BLaER1 (cell line): Measurements from ENCODE around the gene CYB5D1.
"Not testable (repeated sequence)": the region's sequence is repeated elsewhere in the genome, so short reads cannot be mapped to it uniquely, and the experiment has no call there.

Experiments used
- H3K27ac ChIP-seq: shearing (Covaris generic); formaldehyde crosslinking; 2 replicates; pipeline ENCODE4 v1.8.1; 2022
- H3K27me3 ChIP-seq: shearing (Covaris generic); formaldehyde crosslinking; 2 replicates; pipeline ENCODE4 v1.8.1; 2022
- H3K36me3 ChIP-seq: shearing (Covaris generic); formaldehyde crosslinking; 2 replicates; pipeline ENCODE4 v1.8.1; 2022
- H3K4me1 ChIP-seq: shearing (Covaris generic); formaldehyde crosslinking; 2 replicates; pipeline ENCODE4 v1.8.1; 2022
- H3K4me2 ChIP-seq: shearing (Covaris generic); formaldehyde crosslinking; 2 replicates; pipeline ENCODE4 v1.8.1; 2022
- H3K4me3 ChIP-seq: shearing (Covaris generic); formaldehyde crosslinking; 2 replicates; pipeline ENCODE4 v1.8.1; 2022
- H3K9ac ChIP-seq: shearing (Covaris generic); formaldehyde crosslinking; 2 replicates; pipeline ENCODE4 v1.8.1; 2022
- H3K9me3 ChIP-seq: shearing (Covaris generic); formaldehyde crosslinking; 2 replicates; pipeline ENCODE4 v1.8.1; 2022
- H4K20me1 ChIP-seq: shearing (Covaris generic); formaldehyde crosslinking; 2 replicates; pipeline ENCODE4 v1.8.1; 2022
- Cebpa-rat ChIP-seq: shearing (Covaris generic); IDR thresholded peaks from 2 replicates; pipeline ENCODE4 v1.8.1; 2022

Gene CYB5D1, protein sequence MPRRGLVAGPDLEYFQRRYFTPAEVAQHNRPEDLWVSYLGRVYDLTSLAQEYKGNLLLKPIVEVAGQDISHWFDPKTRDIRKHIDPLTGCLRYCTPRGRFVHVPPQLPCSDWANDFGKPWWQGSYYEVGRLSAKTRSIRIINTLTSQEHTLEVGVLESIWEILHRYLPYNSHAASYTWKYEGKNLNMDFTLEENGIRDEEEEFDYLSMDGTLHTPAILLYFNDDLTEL

DNA sequence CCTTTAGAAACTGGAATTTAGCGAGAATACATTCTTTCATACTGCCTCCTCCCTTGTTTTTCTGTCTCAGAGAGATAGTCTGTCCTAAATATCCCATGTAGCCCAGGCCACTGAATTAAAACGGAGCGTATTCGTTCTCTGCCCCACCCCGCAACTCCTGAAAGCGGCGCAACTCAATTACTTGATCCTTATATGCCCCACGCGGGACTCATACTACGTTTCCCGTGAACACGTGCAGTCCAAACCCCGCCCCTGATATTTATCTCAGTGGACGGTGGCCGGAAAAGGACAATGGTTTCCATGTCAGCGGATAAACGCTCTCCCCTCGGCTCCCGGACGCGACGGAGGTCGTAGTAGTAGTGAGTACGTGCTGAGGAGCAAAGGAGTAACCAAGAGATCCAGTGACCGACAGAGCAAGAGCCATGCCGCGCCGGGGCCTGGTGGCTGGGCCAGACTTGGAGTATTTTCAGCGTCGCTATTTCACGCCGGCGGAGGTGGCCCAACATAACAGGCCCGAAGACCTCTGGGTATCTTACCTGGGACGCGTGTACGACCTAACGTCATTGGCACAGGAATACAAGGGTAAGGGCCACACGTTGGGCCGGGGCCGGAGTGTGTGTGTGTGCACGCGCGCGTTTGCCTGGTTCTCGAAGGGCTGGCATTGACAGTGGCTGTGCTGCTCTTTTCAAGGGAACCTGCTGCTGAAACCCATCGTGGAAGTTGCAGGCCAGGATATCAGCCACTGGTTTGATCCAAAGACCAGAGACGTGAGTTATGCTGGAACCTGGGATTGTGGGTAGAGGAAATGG is at the start of gene CYB5D1:
TSS of gene CYB5D1 (plus strand) at position 291 of the 809 bp plus-strand sequence. CDS start at position 423, 132 bp downstream.
- peak within 1 kb of the TSS; percentile 100 for H3K4me2 ChIP-seq
- TF ChIP-seq Cebpa-rat = no peak
- H3K4me1 ChIP-seq = peaks cover 34% of the 10 kb centered on the region
- H4K20me1 ChIP-seq = peaks cover 16% of the 10 kb centered on the region
- no peaks in the 10 kb centered on the region for H3K27me3 ChIP-seq
- H3K36me3 ChIP-seq = peaks cover 56% of the 10 kb centered on the region
- H3K9me3 ChIP-seq = no peaks in the 10 kb centered on the region
- peak within 1 kb of the TSS; percentile 77 for H3K4me3 ChIP-seq
- peak within 1 kb of the TSS; percentile 97 for H3K9ac ChIP-seq
- H3K27ac ChIP-seq = peak within 1 kb of the TSS; percentile 98

- H3K4me3 ChIP-seq = no peak overlapping the region
- H4K20me1 ChIP-seq = no peaks in the 10 kb centered on the region
- H3K4me2 ChIP-seq = peak overlapping the region; percentile 38
- H3K36me3 ChIP-seq = no peaks in the 10 kb centered on the region
- H3K27me3 ChIP-seq = no peaks in the 10 kb centered on the region
- no peak for TF ChIP-seq Cebpa-rat
- H3K9me3 ChIP-seq = no peaks in the 10 kb centered on the region
- H3K4me1 ChIP-seq = peaks cover 21% of the 10 kb centered on the region
- no peak overlapping the region for H3K9ac ChIP-seq
- H3K27ac ChIP-seq = no peak overlapping the region
Measured at GRCh38 chr17:7809086-7809790, 48.6 kb upstream of the CYB5D1 start.

GRCh38 chr17:7809791-7810343 is 47.9 kb upstream of the CYB5D1 start:
- H3K27me3 ChIP-seq, H3K9ac ChIP-seq, H3K4me3 ChIP-seq, H3K4me2 ChIP-seq, H4K20me1 ChIP-seq, H3K27ac ChIP-seq, H3K36me3 ChIP-seq, H3K9me3 ChIP-seq: not testable (repeated sequence)
- H3K4me1 ChIP-seq = peaks cover 21% of the 10 kb centered on the region

GRCh38 chr17:7811251-7811650 is 46.6 kb upstream of the CYB5D1 start:
- no peaks in the 10 kb centered on the region for H3K36me3 ChIP-seq
- peaks cover 21% of the 10 kb centered on the region for H3K4me1 ChIP-seq
- no peak overlapping the region for H3K9ac ChIP-seq
- no peaks in the 10 kb centered on the region for H3K9me3 ChIP-seq
- no peaks in the 10 kb centered on the region for H4K20me1 ChIP-seq
- no peaks in the 10 kb centered on the region for H3K27me3 ChIP-seq
- H3K4me2 ChIP-seq = no peak overlapping the region
- no peak overlapping the region for H3K27ac ChIP-seq
- no peak overlapping the region for H3K4me3 ChIP-seq
- TF ChIP-seq Cebpa-rat = no peak

GRCh38 chr17:7814969-7815368 is 42.8 kb upstream of the CYB5D1 start:
- no peaks in the 10 kb centered on the region for H3K9me3 ChIP-seq
- H3K4me1 ChIP-seq = peaks cover 6% of the 10 kb centered on the region; the same call in 1 of the 2 replicates
- H4K20me1 ChIP-seq = no peaks in the 10 kb centered on the region
- H3K4me2 ChIP-seq = no peak overlapping the region
- H3K9ac ChIP-seq = no peak overlapping the region
- H3K27ac ChIP-seq = no peak overlapping the region
- H3K27me3 ChIP-seq = 0 out of 2 replicates have a peak, but pooled peaks cover 3% of the 10 kb centered on the region
- no peak overlapping the region for H3K4me3 ChIP-seq
- no peaks in the 10 kb centered on the region for H3K36me3 ChIP-seq
- TF ChIP-seq Cebpa-rat = no peak

DNA sequence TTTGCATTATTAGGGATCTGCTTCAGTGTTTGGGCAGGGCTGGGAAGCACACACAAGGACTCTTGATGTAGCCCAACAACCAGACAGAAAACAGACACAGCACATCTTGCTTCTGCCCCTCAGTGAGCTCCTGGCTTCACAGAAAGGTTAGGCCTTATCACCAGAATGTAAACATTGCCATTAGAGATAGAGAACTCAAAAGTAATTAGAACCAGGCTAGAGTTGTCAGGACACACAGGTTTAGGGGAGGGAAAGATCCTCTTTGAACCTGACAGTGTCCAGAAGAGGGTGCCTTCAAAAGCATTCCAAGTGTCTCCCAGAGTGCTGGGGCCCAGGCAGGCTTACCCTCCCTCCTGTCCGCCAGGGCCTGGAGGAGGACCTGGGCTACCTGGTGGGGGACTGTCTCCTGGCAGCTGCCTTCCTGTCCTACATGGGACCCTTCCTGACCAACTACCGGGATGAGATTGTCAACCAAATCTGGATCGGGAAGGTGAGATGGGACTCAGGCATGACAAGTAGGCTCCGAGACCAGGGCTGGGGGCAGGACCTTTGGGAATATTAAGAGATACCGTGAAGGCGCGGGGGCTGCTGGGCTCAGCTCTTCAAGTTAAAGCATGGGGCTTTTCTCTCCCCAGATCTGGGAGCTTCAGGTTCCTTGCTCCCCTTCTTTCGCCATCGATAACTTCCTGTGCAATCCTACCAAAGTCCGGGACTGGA is 40.7 kb upstream of the CYB5D1 start:
- no peaks in the 10 kb centered on the region for H3K9me3 ChIP-seq
- no peak overlapping the region for H3K27ac ChIP-seq
- no peak overlapping the region for H3K4me2 ChIP-seq
- no peak overlapping the region for H3K9ac ChIP-seq
- H3K27me3 ChIP-seq = 0 out of 2 replicates have a peak, but pooled peaks cover 3% of the 10 kb centered on the region
- TF ChIP-seq Cebpa-rat = no peak
- H3K4me3 ChIP-seq = no peak overlapping the region
- no peaks in the 10 kb centered on the region for H3K4me1 ChIP-seq
- no peaks in the 10 kb centered on the region for H4K20me1 ChIP-seq
- H3K36me3 ChIP-seq = no peaks in the 10 kb centered on the region

DNA sequence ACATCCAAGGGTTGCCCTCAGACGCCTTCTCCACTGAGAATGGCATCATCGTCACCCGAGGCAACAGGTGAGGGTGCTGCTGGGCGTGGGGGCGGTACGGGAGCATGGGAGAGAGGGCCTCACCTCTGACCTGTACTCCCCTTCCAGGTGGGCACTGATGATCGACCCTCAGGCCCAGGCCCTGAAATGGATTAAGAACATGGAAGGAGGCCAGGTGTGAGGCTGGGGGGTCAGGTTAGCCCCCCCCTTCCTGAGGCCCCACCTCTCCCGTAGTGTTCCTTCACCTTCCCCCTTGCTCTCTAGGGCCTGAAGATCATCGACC is 40.2 kb upstream of the CYB5D1 start:
- Histone ChIP-seq H3K4me3 (no peak overlapping the region), H3K27me3 (0 out of 2 replicates have a peak, but pooled peaks cover 3% of the 10 kb centered on the region), H3K4me1 (no peaks in the 10 kb centered on the region), H4K20me1 (no peaks in the 10 kb centered on the region), H3K9ac (no peak overlapping the region), H3K9me3 (no peaks in the 10 kb centered on the region), H3K36me3 (no peaks in the 10 kb centered on the region), H3K4me2 (no peak overlapping the region), H3K27ac (no peak overlapping the region)
- no peak for TF ChIP-seq Cebpa-rat

DNA sequence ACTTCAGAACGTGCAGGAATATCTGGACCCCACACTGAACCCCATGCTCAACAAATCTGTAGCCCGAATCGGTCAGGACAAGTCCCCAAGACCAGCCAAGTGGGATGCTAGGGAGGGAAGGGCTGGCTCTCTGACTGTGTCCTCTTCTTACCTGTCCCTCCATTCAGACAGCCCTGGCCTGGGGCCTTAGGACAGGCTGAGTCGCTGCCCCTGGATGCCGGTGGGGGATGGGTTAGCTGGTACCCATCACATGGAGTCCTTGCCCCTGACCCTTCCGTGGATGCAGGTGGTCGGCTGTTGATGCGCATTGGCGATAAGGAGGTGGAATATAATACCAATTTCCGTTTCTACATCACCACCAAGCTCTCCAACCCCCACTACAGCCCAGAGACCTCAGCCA is 39.8 kb upstream of the CYB5D1 start:
- Histone ChIP-seq H3K9me3 (no peaks in the 10 kb centered on the region), H3K4me1 (no peaks in the 10 kb centered on the region), H3K27me3 (0 out of 2 replicates have a peak, but pooled peaks cover 3% of the 10 kb centered on the region), H3K4me3 (no peak overlapping the region), H3K36me3 (no peaks in the 10 kb centered on the region), H3K4me2 (no peak overlapping the region), H3K27ac (no peak overlapping the region), H3K9ac (no peak overlapping the region), H4K20me1 (no peaks in the 10 kb centered on the region)
- TF ChIP-seq Cebpa-rat = no peak

GRCh38 chr17:7818746-7819645 is 38.8 kb upstream of the CYB5D1 start:
- H3K36me3 ChIP-seq = no peaks in the 10 kb centered on the region
- no peaks in the 10 kb centered on the region for H3K9me3 ChIP-seq
- no peak overlapping the region for H3K4me3 ChIP-seq
- no peak overlapping the region for H3K27ac ChIP-seq
- no peaks in the 10 kb centered on the region for H4K20me1 ChIP-seq
- H3K27me3 ChIP-seq = 0 out of 2 replicates have a peak, but pooled peaks cover 3% of the 10 kb centered on the region
- no peak overlapping the region for H3K9ac ChIP-seq
- no peak for TF ChIP-seq Cebpa-rat
- H3K4me1 ChIP-seq = no peaks in the 10 kb centered on the region
- no peak overlapping the region for H3K4me2 ChIP-seq
